ENCODE results near the gene DYNLT5. TPM values are rescaled to one million over a fixed set of nuclear protein-coding genes. Genes with fewer than 3 reads are reported as not detected.
"Not testable (repeated sequence)": the region's sequence is repeated elsewhere in the genome, so short reads cannot be mapped to it uniquely, and the experiment has no call there.

DYNLT5 gene
- total RNA-seq, 1 donor from 2014 or later = not detected

- no peak for DNase-seq (ENCODE audit: low read depth)
- TF ChIP-seq, protein P1, sequence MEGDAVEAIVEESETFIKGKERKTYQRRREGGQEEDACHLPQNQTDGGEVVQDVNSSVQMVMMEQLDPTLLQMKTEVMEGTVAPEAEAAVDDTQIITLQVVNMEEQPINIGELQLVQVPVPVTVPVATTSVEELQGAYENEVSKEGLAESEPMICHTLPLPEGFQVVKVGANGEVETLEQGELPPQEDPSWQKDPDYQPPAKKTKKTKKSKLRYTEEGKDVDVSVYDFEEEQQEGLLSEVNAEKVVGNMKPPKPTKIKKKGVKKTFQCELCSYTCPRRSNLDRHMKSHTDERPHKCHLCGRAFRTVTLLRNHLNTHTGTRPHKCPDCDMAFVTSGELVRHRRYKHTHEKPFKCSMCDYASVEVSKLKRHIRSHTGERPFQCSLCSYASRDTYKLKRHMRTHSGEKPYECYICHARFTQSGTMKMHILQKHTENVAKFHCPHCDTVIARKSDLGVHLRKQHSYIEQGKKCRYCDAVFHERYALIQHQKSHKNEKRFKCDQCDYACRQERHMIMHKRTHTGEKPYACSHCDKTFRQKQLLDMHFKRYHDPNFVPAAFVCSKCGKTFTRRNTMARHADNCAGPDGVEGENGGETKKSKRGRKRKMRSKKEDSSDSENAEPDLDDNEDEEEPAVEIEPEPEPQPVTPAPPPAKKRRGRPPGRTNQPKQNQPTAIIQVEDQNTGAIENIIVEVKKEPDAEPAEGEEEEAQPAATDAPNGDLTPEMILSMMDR (IDR thresholded peaks at IDR 0.05; ENCODE audit: insufficient read depth, low read length, poor library complexity, severe bottlenecking) = no peak
- no peaks in the 10 kb centered on the region for H3K27me3 ChIP-seq (ENCODE audit: control insufficient read depth, insufficient read depth, low read length)
- no peaks in the 10 kb centered on the region for H3K36me3 ChIP-seq (ENCODE audit: control insufficient read depth, insufficient read depth, low read length)
- no peak overlapping the region for H3K4me3 ChIP-seq (ENCODE audit: low read depth, low read length)
Measured at GRCh38 chr1:66723985-66724384, 28.3 kb upstream of the DYNLT5 start.

- peak; percentile 52 for DNase-seq (ENCODE audit: low read depth)
- Histone ChIP-seq H3K36me3 (ENCODE audit: control insufficient read depth, insufficient read depth, low read length) (no peaks in the 10 kb centered on the region), H3K27me3 (ENCODE audit: control insufficient read depth, insufficient read depth, low read length) (no peaks in the 10 kb centered on the region), H3K4me3 (ENCODE audit: low read depth, low read length) (no peak overlapping the region)
- TF ChIP-seq, protein P1 (IDR thresholded peaks at IDR 0.05; ENCODE audit: insufficient read depth, low read length, poor library complexity, severe bottlenecking) = peak; percentile 95
Measured at GRCh38 chr1:66725885-66726665, 26.2 kb upstream of the DYNLT5 start.

GRCh38 chr1:66728021-66728420 is 24.2 kb upstream of the DYNLT5 start:
- Histone ChIP-seq H3K36me3 (ENCODE audit: control insufficient read depth, insufficient read depth, low read length) (no peaks in the 10 kb centered on the region), H3K4me3 (ENCODE audit: low read depth, low read length) (no peak overlapping the region), H3K27me3 (ENCODE audit: control insufficient read depth, insufficient read depth, low read length) (no peaks in the 10 kb centered on the region)
- TF ChIP-seq, protein P1 (IDR thresholded peaks at IDR 0.05; ENCODE audit: insufficient read depth, low read length, poor library complexity, severe bottlenecking) = no peak
- no peak for DNase-seq (ENCODE audit: low read depth)

GRCh38 chr1:66728716-66729115 is 23.5 kb upstream of the DYNLT5 start:
- not testable (repeated sequence) for H3K36me3 ChIP-seq (ENCODE audit: control insufficient read depth, insufficient read depth, low read length); H3K27me3 ChIP-seq (ENCODE audit: control insufficient read depth, insufficient read depth, low read length); H3K4me3 ChIP-seq (ENCODE audit: low read depth, low read length); DNase-seq (ENCODE audit: low read depth)

DNA sequence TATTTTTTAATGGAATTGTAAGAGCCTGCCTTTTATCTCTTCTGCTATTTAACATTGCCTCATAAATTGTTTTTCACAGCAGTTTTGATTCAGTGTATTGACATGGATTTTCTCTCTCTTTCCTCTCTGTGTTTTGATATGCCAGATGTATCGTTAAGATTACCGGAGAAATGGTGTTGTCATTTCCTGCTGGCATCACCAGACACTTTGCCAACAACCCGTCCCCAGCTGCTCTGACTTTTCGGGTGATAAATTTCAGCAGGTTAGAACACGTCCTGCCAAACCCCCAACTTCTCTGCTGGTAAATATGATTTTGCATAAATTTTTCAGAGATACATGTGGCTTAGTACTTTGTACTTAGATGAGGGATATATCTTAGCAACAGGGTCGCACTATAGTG is 23.1 kb upstream of the DYNLT5 start:
- Histone ChIP-seq H3K27me3 (ENCODE audit: control insufficient read depth, insufficient read depth, low read length) (no peaks in the 10 kb centered on the region), H3K36me3 (ENCODE audit: control insufficient read depth, insufficient read depth, low read length) (no peaks in the 10 kb centered on the region), H3K4me3 (ENCODE audit: low read depth, low read length) (no peak overlapping the region)
- TF ChIP-seq, protein P1 (IDR thresholded peaks at IDR 0.05; ENCODE audit: insufficient read depth, low read length, poor library complexity, severe bottlenecking) = no peak
- DNase-seq (ENCODE audit: low read depth) = no peak

DNA sequence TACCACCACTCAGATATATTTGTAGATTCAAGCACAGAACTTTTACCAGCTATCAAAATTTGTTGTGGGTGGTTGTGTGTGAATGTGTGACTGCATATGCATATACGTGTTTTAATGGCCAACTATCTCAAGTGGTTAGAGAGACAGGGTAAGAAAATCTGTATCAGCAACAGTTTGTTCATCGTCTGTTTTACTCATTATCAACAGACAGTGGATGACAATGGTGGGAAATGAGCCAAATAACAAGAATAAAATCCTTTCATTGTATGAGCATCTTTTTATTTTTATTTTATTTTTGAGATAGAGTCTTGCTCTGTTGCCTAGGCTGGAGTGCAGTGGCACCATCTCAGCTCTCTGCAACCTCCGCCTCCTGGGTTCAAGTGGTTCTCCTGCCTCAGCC is 22.7 kb upstream of the DYNLT5 start:
- H3K27me3 ChIP-seq (ENCODE audit: control insufficient read depth, insufficient read depth, low read length) = no peaks in the 10 kb centered on the region
- no peak for DNase-seq (ENCODE audit: low read depth)
- no peaks in the 10 kb centered on the region for H3K36me3 ChIP-seq (ENCODE audit: control insufficient read depth, insufficient read depth, low read length)
- no peak overlapping the region for H3K4me3 ChIP-seq (ENCODE audit: low read depth, low read length)
- TF ChIP-seq, protein P1 (IDR thresholded peaks at IDR 0.05; ENCODE audit: insufficient read depth, low read length, poor library complexity, severe bottlenecking) = no peak

Measured in kidney epithelial cell (primary cell).